Endothelial cell of umbilical vein (primary cell): ENCODE results near the gene PPP3CA. TPM values are rescaled to one million over a fixed set of nuclear protein-coding genes. Genes with fewer than 3 reads are reported as not detected.
A peak's percentile ranks its signal among the peaks of the same experiment; 100 is the strongest.

Experiments used
- BruUV-seq: library from RNA; stranded (reverse); fragments of 400-500 nt; replicated peaks from 2 replicates; lab custom pipeline; 2021; lab: Mats Ljungman, UMichigan
- CTCF ChIA-PET: fragments of 300-600, 350-600 bp; sonication (Branson Sonifier 250); formaldehyde crosslinking; loops from one replicate; lab custom pipeline; 2021; ENCODE audit warnings: antibody characterized with exemption, inconsistent platforms; lab: Charles Lee
- POLR2A ChIA-PET: fragments of 300-600, 350-600 bp; sonication (Branson Sonifier 250); formaldehyde crosslinking; loops from one replicate; lab custom pipeline; 2021; ENCODE audit warnings: antibody characterized with exemption, inconsistent platforms; lab: Charles Lee
- DNase-seq: peaks from one replicate; pipeline ENCODE4 v3.0.0-alpha.2; 2011; ENCODE audit warnings: low read depth, low spot score
- FAIRE-seq: peaks from 2 replicates; lab custom pipeline; 2011; peaks lifted over from hg19 to GRCh38; lab: Jason Lieb, UNC
- H2AFZ ChIP-seq: 2 replicates; pipeline ENCODE4 v1.6.0; 2012; ENCODE audit warnings: low read depth, low read length, control low read depth, inconsistent platforms
- H3K27ac ChIP-seq: 2 replicates; pipeline ENCODE4 v1.5.1; 2011; ENCODE audit warnings: low read depth, mild to moderate bottlenecking, control low read depth, low read length, moderate library complexity; ENCODE audit not compliant: insufficient read depth
- H3K27me3 ChIP-seq, 2 experiments: 2 replicates each; pipeline versions ENCODE4 v1.6.0 to v1.6.1; 2011; ENCODE audit warnings: low read length in 2 of 2, mixed read lengths in 1 of 2; ENCODE audit not compliant: control insufficient read depth in 2 of 2, insufficient read depth in 2 of 2
- H3K36me3 ChIP-seq, 2 experiments: 2 replicates in 1 of 2; 3 replicates in 1 of 2; pipeline ENCODE4 v1.5.1; 2011; ENCODE audit warnings: low read length in 2 of 2, mild to moderate bottlenecking in 1 of 2, moderate library complexity in 1 of 2; ENCODE audit not compliant: control insufficient read depth in 2 of 2, insufficient read depth in 2 of 2; ENCODE audit errors: extremely low read depth in 1 of 2
- H3K4me1 ChIP-seq: 3 replicates; pipeline ENCODE4 v1.5.1; 2011; ENCODE audit warnings: mild to moderate bottlenecking, low read length; ENCODE audit not compliant: control insufficient read depth, insufficient read depth; ENCODE audit errors: extremely low read depth
- H3K4me2 ChIP-seq: 2 replicates; pipeline ENCODE4 v1.6.1; 2011; ENCODE audit warnings: low read length, control low read depth, mixed read lengths; ENCODE audit not compliant: insufficient read depth
- H3K4me3 ChIP-seq, 3 experiments: fragments of 200-600 bp in 1 of 3; sonication (generic), shearing (Covaris generic) in 1 of 3; replicated peaks in 1 of 3; 2 replicates each; pipeline ENCODE4 v1.5.1; 2011 to 2016; ENCODE audit warnings: control low read depth in 3 of 3, low read length in 3 of 3, mild to moderate bottlenecking in 2 of 3, inconsistent platforms in 1 of 3, low read depth in 1 of 3, moderate library complexity in 1 of 3; ENCODE audit not compliant: insufficient read depth in 1 of 3
- H3K79me2 ChIP-seq: 2 replicates; pipeline ENCODE4 v1.6.0; 2012; ENCODE audit warnings: low read length, inconsistent platforms; ENCODE audit not compliant: control insufficient read depth, insufficient read depth
- H3K9ac ChIP-seq: replicated peaks from 2 replicates; pipeline ENCODE3; 2011; ENCODE audit warnings: low read length, control low read depth; ENCODE audit not compliant: insufficient read depth; ENCODE audit errors: extremely low read depth
- H3K9me1 ChIP-seq: replicated peaks from 3 replicates; pipeline ENCODE4 v1.6.0; 2011; ENCODE audit warnings: mild to moderate bottlenecking, low read length; ENCODE audit not compliant: control insufficient read depth, insufficient read depth; ENCODE audit errors: extremely low read depth
- H3K9me3 ChIP-seq: replicated peaks from 2 replicates; pipeline ENCODE4 v1.5.1; 2012; ENCODE audit warnings: low read length, inconsistent platforms; ENCODE audit not compliant: control insufficient read depth, insufficient read depth
- H4K20me1 ChIP-seq: replicated peaks from 2 replicates; pipeline ENCODE3; 2011; ENCODE audit warnings: mild to moderate bottlenecking, low read length; ENCODE audit not compliant: control insufficient read depth, insufficient read depth; ENCODE audit errors: extremely low read depth
- CTCF ChIP-seq, 2 donors: IDR thresholded peaks; 1 replicate in 1 of 2; 2 replicates in 1 of 2; pipeline ENCODE4 v1.5.1; 2011; ENCODE audit warnings: low read length in 2 of 2, mild to moderate bottlenecking in 2 of 2, moderate library complexity in 2 of 2, control low read depth in 1 of 2, inconsistent platforms in 1 of 2, low read depth in 1 of 2; ENCODE audit not compliant: insufficient read depth in 1 of 2; ENCODE audit errors: extremely low read depth in 1 of 2
- EZH2 ChIP-seq: IDR thresholded peaks from 2 replicates; pipeline ENCODE4 v1.6.1; 2012; ENCODE audit warnings: borderline replicate concordance, low read depth, mild to moderate bottlenecking, moderate library complexity, low read length, inconsistent platforms; ENCODE audit not compliant: severe bottlenecking
- FOS ChIP-seq: IDR thresholded peaks from 2 replicates; pipeline ENCODE4 v1.6.1; 2011; ENCODE audit warnings: mild to moderate bottlenecking, low read length, moderate library complexity, borderline replicate concordance; ENCODE audit not compliant: insufficient read depth
- GATA2 ChIP-seq: IDR thresholded peaks from 2 replicates; pipeline ENCODE4 v1.7.0; 2011; ENCODE audit warnings: low read depth, mild to moderate bottlenecking, moderate library complexity, mixed read lengths, low read length; ENCODE audit not compliant: insufficient read length, insufficient read depth
- JUN ChIP-seq: IDR thresholded peaks from 2 replicates; pipeline ENCODE4 v1.6.1; 2011; ENCODE audit warnings: borderline replicate concordance, low read depth; ENCODE audit not compliant: insufficient read length, insufficient read depth
- MAX ChIP-seq: IDR thresholded peaks from 2 replicates; pipeline ENCODE4 v1.6.1; 2011; ENCODE audit not compliant: insufficient read depth, insufficient read length
- MYC ChIP-seq: IDR thresholded peaks from one replicate; pipeline ENCODE4 v1.6.1; 2011; ENCODE audit warnings: mild to moderate bottlenecking, low read depth, low read length
- POLR2A ChIP-seq: IDR thresholded peaks from 2 replicates; pipeline ENCODE4 v1.6.1; 2012; ENCODE audit warnings: low read depth, mild to moderate bottlenecking, control low read depth, low read length
- POLR2AphosphoS5 ChIP-seq: IDR thresholded peaks from 2 replicates; pipeline ENCODE4 v1.6.1; 2012; ENCODE audit warnings: low read depth, mild to moderate bottlenecking, control low read depth, low read length, moderate library complexity; ENCODE audit not compliant: insufficient read depth
- dilution Hi-C: fragments of 300-500 bp; cut with MboI; formaldehyde crosslinking; loops from one replicate; pipeline ENCODE4 v1.15.0; 2019; ENCODE audit warnings: low sequenced_read_pairs; ENCODE audit not compliant: extremely low pct_ligation_motif_present
- intact Hi-C: fragments of 100-400 bp; cut with micrococcal nuclease; formaldehyde crosslinking; loops from one replicate; pipeline ENCODE4 v1.10.0; 2022
- polyA plus RNA-seq, 4 experiments: library from polyadenylated mRNA; depleted of rRNA in 3 of 4; stranded (reverse) in 3 of 4; unstranded in 1 of 4; fragments of >200 nt; gene quantifications; 2 replicates each; pipeline versions ENCODE4 v1.2.1 to v1.2.3, GENCODE V29; 2011 to 2012; ENCODE audit warnings: missing spikeins in 1 of 4
- total RNA-seq: library from RNA; stranded (reverse); gene quantifications from 2 replicates; pipeline ENCODE4 v1.2.3, GENCODE V29; 2021

PPP3CA gene
- total and polyA plus RNA-seq, 2 donors (not counting 3 experiments of a cell fraction or from before 2014, with no cell fraction given): 7.0 to 43.3 TPM

- Histone ChIP-seq H3K27ac (no peak overlapping the region), H3K4me2 (no peak overlapping the region), H4K20me1 (peaks cover 4% of the 10 kb centered on the region), H2AFZ (no peak overlapping the region), H3K36me3 (no peaks in the 10 kb centered on the region), H3K9me3 (no peaks in the 10 kb centered on the region), H3K79me2 (no peaks in the 10 kb centered on the region), H3K27me3 (no peaks in the 10 kb centered on the region), H3K9me1 (no peaks in the 10 kb centered on the region), H3K4me3 (no peak overlapping the region), H3K4me1 (no peaks in the 10 kb centered on the region), H3K9ac (no peak overlapping the region)
- POLR2A ChIA-PET: no interaction called here
- intact Hi-C loops (no loop called here), dilution Hi-C loops (no loop called here)
- DNase-seq (no peak), FAIRE-seq (peak; percentile 49)
- CTCF ChIA-PET: interaction anchor here (1.8 kb wide), 1 partner anchor 11 kb away, joined by 4 read pairs; no protein-coding TSS in a partner anchor
- no TSS peak for BruUV-seq
- TF ChIP-seq EZH2: no peak
These were observed 51.6 kb downstream of the PPP3CA start for GRCh38 chr4:101295691-101296090.

- Histone ChIP-seq H3K4me1 (no peaks in the 10 kb centered on the region), H3K9ac (no peak overlapping the region), H3K4me2 (no peak overlapping the region), H3K9me1 (no peaks in the 10 kb centered on the region), H3K27me3 (no peaks in the 10 kb centered on the region), H4K20me1 (peaks cover 4% of the 10 kb centered on the region), H3K27ac (no peak overlapping the region), H3K9me3 (no peaks in the 10 kb centered on the region), H2AFZ (no peak overlapping the region), H3K36me3 (no peaks in the 10 kb centered on the region), H3K79me2 (no peaks in the 10 kb centered on the region), H3K4me3 (no peak overlapping the region)
- dilution Hi-C loops: no loop called here
- ChIA-PET POLR2A (no interaction called here), CTCF (no interaction called here)
- FAIRE-seq: no peak
- BruUV-seq: no TSS peak
- DNase-seq: no peak
- no peak for TF ChIP-seq EZH2
- no peak for TF ChIP-seq POLR2A
- TF ChIP-seq MAX: no peak
- TF ChIP-seq POLR2AphosphoS5: no peak
- no peak for TF ChIP-seq CTCF (IDR thresholded peaks at IDR 0.05; ENCODE audit: extremely low read depth in 1 of 2, insufficient read depth in 1 of 2, low read depth in 1 of 2, low read length in 2 of 2)
- TF ChIP-seq FOS: no peak
- TF ChIP-seq GATA2: no peak
- TF ChIP-seq MYC: no peak
- TF ChIP-seq JUN: no peak
- intact Hi-C loops: no loop called here
These were observed 52.7 kb downstream of the PPP3CA start for GRCh38 chr4:101294597-101294996.
